ENCODE data around the gene ATG12. TPM values are rescaled to one million over a fixed set of nuclear protein-coding genes. Genes with fewer than 3 reads are reported as not detected.

ATG12 gene
- total and polyA plus RNA-seq, 2 of the 13 experiments (the other 11 are each of a cell fraction or from before 2014, with no cell fraction given) = 46.4 to 58.1 TPM

DNA sequence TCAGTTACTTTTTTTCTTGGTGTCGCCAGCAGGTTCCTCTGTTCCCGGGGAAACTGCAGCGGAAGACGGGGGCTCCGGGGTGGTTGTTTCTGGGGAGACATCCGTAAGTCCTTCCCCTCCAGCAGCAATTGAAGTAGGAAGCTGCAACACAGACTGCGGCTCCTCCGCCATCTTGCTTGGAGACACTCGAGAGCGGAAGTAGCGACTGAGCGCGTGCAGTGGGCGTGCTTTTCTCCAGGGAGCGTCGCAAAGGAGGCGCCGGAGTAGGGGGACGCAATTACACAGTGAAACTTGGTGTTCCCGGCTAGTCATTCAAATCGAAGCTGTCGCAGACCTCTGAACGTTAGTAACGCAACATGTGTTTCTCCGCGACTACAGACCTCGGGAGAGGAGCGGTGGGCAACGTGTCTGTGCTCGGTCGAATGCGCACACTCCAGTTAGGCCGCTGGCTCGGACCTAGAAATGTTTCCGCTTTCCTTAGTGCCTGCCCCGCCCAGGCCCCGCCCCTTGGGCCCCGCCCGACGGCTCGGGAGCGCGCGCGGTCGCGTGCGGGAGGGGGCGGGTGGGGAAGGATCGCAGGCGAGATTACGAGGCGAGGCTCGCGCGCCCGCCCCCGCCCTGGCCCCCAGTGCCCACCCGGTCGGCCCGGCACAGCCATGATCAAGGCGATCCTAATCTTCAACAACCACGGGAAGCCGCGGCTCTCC is at the start of gene ATG12, which contains the start of gene AP3S1 (continued):
- peak; percentile 56; the same call in 1 of the 2 replicates for TF ChIP-seq FUBP1 (CRISPR knock-in tag; IDR thresholded peaks at IDR 0.05; ENCODE audit: borderline replicate concordance)
- TF ChIP-seq ZSCAN21 (CRISPR knock-in tag; IDR thresholded peaks at IDR 0.05; ENCODE audit: borderline replicate concordance) = peak; percentile 58; the same call in 1 of the 2 replicates
- no peak for TF ChIP-seq RAD51 (IDR thresholded peaks at IDR 0.05; ENCODE audit: borderline replicate concordance)
- peak; percentile 82; the same call in 1 of the 2 replicates for TF ChIP-seq SIN3A (IDR thresholded peaks at IDR 0.05; ENCODE audit: borderline replicate concordance, low read depth, low read length)
- peak; percentile 33; the same call in 1 of the 2 replicates for TF ChIP-seq ZNF784 (CRISPR knock-in tag; IDR thresholded peaks at IDR 0.05; ENCODE audit: borderline replicate concordance)
- peak; percentile 88; the same call in 1 of the 2 replicates for TF ChIP-seq ZFP36L1 (CRISPR knock-in tag; IDR thresholded peaks at IDR 0.05)
- TF ChIP-seq KDM3A (CRISPR knock-in tag; IDR thresholded peaks at IDR 0.05; ENCODE audit: low read depth) = peak; percentile 75
- TF ChIP-seq E2F5 (CRISPR knock-in tag; conservative IDR thresholded peaks at IDR 0.05) = no peak
- peak; percentile 66; the same call in 1 of the 2 replicates for TF ChIP-seq ZNF20 (CRISPR knock-in tag; IDR thresholded peaks at IDR 0.05)
- peak in 1 of 2 experiments; percentile 87; a peak in 2 of 4 replicates for TF ChIP-seq KLF16 (CRISPR knock-in tag; IDR thresholded peaks at IDR 0.05)
- 0 out of 2 replicates have a peak, but pooled peaks have one; percentile 28 for TF ChIP-seq ZNF7 (CRISPR knock-in tag; IDR thresholded peaks at IDR 0.05)
- peak; percentile 95; the same call in 1 of the 2 replicates for TF ChIP-seq NFKB2 (CRISPR knock-in tag; IDR thresholded peaks at IDR 0.05; ENCODE audit: borderline replicate concordance)
- no peak; the same call in 1 of the 2 replicates for TF ChIP-seq MEIS2 (CRISPR knock-in tag; IDR thresholded peaks at IDR 0.05)
- TF ChIP-seq CEBPZ (IDR thresholded peaks at IDR 0.05; ENCODE audit: low read length) = no peak
- 0 out of 2 replicates have a peak, but pooled peaks have one; percentile 32 for TF ChIP-seq ZSCAN25 (CRISPR knock-in tag; IDR thresholded peaks at IDR 0.05)
- TF ChIP-seq ZNF432 (CRISPR knock-in tag; IDR thresholded peaks at IDR 0.05; ENCODE audit: borderline replicate concordance) = no peak
- no peak for TF ChIP-seq PAWR (CRISPR knock-in tag; IDR thresholded peaks at IDR 0.05; ENCODE audit: borderline replicate concordance)
- TF ChIP-seq ZNF672 (CRISPR knock-in tag; IDR thresholded peaks at IDR 0.05) = peak; percentile 77; the same call in 1 of the 2 replicates
- TF ChIP-seq TEAD2 (CRISPR knock-in tag; IDR thresholded peaks at IDR 0.05) = no peak
- TF ChIP-seq MBNL3 (CRISPR knock-in tag; conservative IDR thresholded peaks at IDR 0.05) = no peak
- peak; percentile 83 for TF ChIP-seq ZNF552 (CRISPR knock-in tag; IDR thresholded peaks at IDR 0.05; ENCODE audit: borderline replicate concordance)
- peak; percentile 58; the same call in 1 of the 2 replicates for TF ChIP-seq GABPA (IDR thresholded peaks at IDR 0.05; ENCODE audit: low read depth, low read length)
- peak; percentile 91 for TF ChIP-seq GABPA (CRISPR knock-in tag; IDR thresholded peaks at IDR 0.05; ENCODE audit: low read depth)
- 0 out of 2 replicates have a peak, but pooled peaks have one; percentile 59 for TF ChIP-seq ZFP1 (CRISPR knock-in tag; IDR thresholded peaks at IDR 0.05)

Measured in HepG2 (cell line).